Caco-2 (cell line): ENCODE measurements around the gene USH2A. TPM values are rescaled to one million over a fixed set of nuclear protein-coding genes. Genes with fewer than 3 reads are reported as not detected.

ENCODE experiments used
- BruUV-seq: library from RNA; stranded (reverse); fragments of 400-500 nt; replicated peaks from 2 replicates; lab custom pipeline; 2021; lab: Mats Ljungman, UMichigan
- CTCF ChIA-PET: fragments of 300-600 bp; sonication (Branson Sonifier 250); formaldehyde crosslinking; loops from one replicate; lab custom pipeline; 2022; ENCODE audit warnings: antibody characterized with exemption; lab: Charles Lee
- POLR2A ChIA-PET: fragments of 300-600 bp; sonication (Branson Sonifier 250); formaldehyde crosslinking; loops from one replicate; lab custom pipeline; 2022; ENCODE audit warnings: antibody characterized with exemption; lab: Charles Lee
- DNase-seq, 2 experiments: peaks; one replicate each; pipeline versions ENCODE4 v3.0.0 to v3.0.0-alpha.2; 2020 to 2022
- H3K27me3 ChIP-seq: replicated peaks from 2 replicates; pipeline ENCODE4 v1.6.0; 2011; ENCODE audit warnings: low read length; ENCODE audit not compliant: control insufficient read depth, insufficient read depth
- H3K36me3 ChIP-seq: 2 replicates; pipeline ENCODE4 v1.5.1; 2011; ENCODE audit warnings: low read length; ENCODE audit not compliant: control insufficient read depth, insufficient read depth
- H3K4me1 ChIP-seq: fragments of 250-450 bp; sonication (Bioruptor Pico); 2 replicates; pipeline ENCODE4 v1.5.1; 2020; ENCODE audit warnings: mild to moderate bottlenecking
- H3K4me3 ChIP-seq: 2 replicates; pipeline ENCODE4 v1.5.1; 2011; ENCODE audit warnings: low read depth, mild to moderate bottlenecking, control low read depth, low read length
- H3K9me3 ChIP-seq: fragments of 250-450 bp; sonication (Bioruptor Pico); 2 replicates; pipeline ENCODE4 v1.5.1; 2020; ENCODE audit warnings: mild to moderate bottlenecking, moderate library complexity
- H3K27ac Mint-ChIP-seq: one replicate; pipeline ENCODE4 v1.8.0; 2022; ENCODE audit warnings: mixed read lengths; ENCODE audit not compliant: unreplicated experiment
- H3K27me3 Mint-ChIP-seq: one replicate; pipeline ENCODE4 v1.8.0; 2022; ENCODE audit warnings: mixed read lengths; ENCODE audit not compliant: insufficient read depth, unreplicated experiment
- H3K36me3 Mint-ChIP-seq: one replicate; pipeline ENCODE4 v1.8.0; 2022; ENCODE audit warnings: mild to moderate bottlenecking, mixed read lengths; ENCODE audit not compliant: insufficient read depth, unreplicated experiment
- H3K4me1 Mint-ChIP-seq: one replicate; pipeline ENCODE4 v1.8.0; 2022; ENCODE audit warnings: low read depth, mixed read lengths; ENCODE audit not compliant: unreplicated experiment
- H3K4me3 Mint-ChIP-seq: one replicate; pipeline ENCODE4 v1.8.0; 2022; ENCODE audit warnings: mild to moderate bottlenecking, moderate library complexity, mixed read lengths; ENCODE audit not compliant: unreplicated experiment
- H3K9me3 Mint-ChIP-seq: one replicate; pipeline ENCODE4 v1.8.0; 2022; ENCODE audit warnings: mixed read lengths; ENCODE audit not compliant: unreplicated experiment
- intact Hi-C: fragments of 100-400 bp; cut with micrococcal nuclease; formaldehyde crosslinking; loops from one replicate; pipeline ENCODE4 v1.10.0; 2022; ENCODE audit not compliant: unreplicated experiment
- total RNA-seq: library from RNA; stranded (reverse); gene quantifications from 2 replicates; pipeline ENCODE4 v1.2.3, GENCODE V29; 2022
- TF ChIP-seq, protein P1 (sequence below), 2 experiments: fragments of 200-600 bp in 1 of 2; IDR thresholded peaks; 1 replicate in 1 of 2; 2 replicates in 1 of 2; pipeline versions ENCODE4 v1.5.1 to v1.8.0; 2011 to 2022; ENCODE audit warnings: antibody characterized with exemption in 1 of 2, control low read depth in 1 of 2, inconsistent platforms in 1 of 2, low read depth in 1 of 2, low read length in 1 of 2, mild to moderate bottlenecking in 1 of 2, moderate library complexity in 1 of 2; ENCODE audit not compliant: insufficient read depth in 1 of 2, severe bottlenecking in 1 of 2, unreplicated experiment in 1 of 2

The USH2A gene
- total RNA-seq, 1 experiment from 2014 or later, result 0.11 TPM

DNA sequence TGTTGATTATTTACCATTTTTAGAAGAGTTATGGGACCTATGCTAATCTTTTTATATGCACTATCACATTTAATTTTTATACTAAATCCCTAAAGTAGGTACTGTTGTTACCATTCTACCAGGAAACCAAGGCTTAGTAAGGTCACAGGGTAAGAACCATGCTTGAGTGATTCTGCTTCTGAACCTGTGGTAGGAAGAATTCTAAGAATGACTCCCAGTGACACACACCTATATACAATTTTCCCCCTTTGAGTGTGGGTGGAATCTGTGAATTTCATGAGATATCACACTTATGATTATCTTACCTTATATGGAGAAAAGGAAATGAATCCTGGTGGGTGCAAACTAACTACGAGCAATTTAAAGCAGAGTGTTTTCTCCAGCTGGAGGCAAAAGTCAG, 391.0 kb downstream of the USH2A start:
- Mint-ChIP-seq H3K36me3 (no peaks in the 10 kb centered on the region), H3K9me3 (no peaks in the 10 kb centered on the region), H3K4me3 (no peak overlapping the region), H3K4me1 (no peaks in the 10 kb centered on the region), H3K27me3 (no peaks in the 10 kb centered on the region), H3K27ac (no peak overlapping the region)
- DNase-seq, result no peak
- POLR2A ChIA-PET, result no interaction called here
- Histone ChIP-seq H3K4me1 (no peaks in the 10 kb centered on the region), H3K27me3 (no peaks in the 10 kb centered on the region; the same call in 1 of the 2 replicates), H3K4me3 (no peak overlapping the region), H3K36me3 (no peaks in the 10 kb centered on the region), H3K9me3 (no peaks in the 10 kb centered on the region)
- no TSS peak for BruUV-seq
- TF ChIP-seq, protein P1, sequence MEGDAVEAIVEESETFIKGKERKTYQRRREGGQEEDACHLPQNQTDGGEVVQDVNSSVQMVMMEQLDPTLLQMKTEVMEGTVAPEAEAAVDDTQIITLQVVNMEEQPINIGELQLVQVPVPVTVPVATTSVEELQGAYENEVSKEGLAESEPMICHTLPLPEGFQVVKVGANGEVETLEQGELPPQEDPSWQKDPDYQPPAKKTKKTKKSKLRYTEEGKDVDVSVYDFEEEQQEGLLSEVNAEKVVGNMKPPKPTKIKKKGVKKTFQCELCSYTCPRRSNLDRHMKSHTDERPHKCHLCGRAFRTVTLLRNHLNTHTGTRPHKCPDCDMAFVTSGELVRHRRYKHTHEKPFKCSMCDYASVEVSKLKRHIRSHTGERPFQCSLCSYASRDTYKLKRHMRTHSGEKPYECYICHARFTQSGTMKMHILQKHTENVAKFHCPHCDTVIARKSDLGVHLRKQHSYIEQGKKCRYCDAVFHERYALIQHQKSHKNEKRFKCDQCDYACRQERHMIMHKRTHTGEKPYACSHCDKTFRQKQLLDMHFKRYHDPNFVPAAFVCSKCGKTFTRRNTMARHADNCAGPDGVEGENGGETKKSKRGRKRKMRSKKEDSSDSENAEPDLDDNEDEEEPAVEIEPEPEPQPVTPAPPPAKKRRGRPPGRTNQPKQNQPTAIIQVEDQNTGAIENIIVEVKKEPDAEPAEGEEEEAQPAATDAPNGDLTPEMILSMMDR (IDR thresholded peaks at IDR 0.05; ENCODE audit: insufficient read depth in 1 of 2, low read depth in 1 of 2, low read length in 1 of 2, severe bottlenecking in 1 of 2, unreplicated experiment in 1 of 2), result no peak
- CTCF ChIA-PET, result no interaction called here
- intact Hi-C loops, result loop anchor here (5.0 kb wide), 2 partner anchors 145 to 175 kb away; no protein-coding TSS in a partner anchor

- H3K4me1 Mint-ChIP-seq, result no peaks in the 10 kb centered on the region
- Histone ChIP-seq H3K4me3 (no peak overlapping the region), H3K27me3 (no peaks in the 10 kb centered on the region; the same call in 1 of the 2 replicates), H3K9me3 (no peaks in the 10 kb centered on the region), H3K4me1 (no peaks in the 10 kb centered on the region), H3K36me3 (no peaks in the 10 kb centered on the region)
- no peaks in the 10 kb centered on the region for H3K27me3 Mint-ChIP-seq
- no peak for DNase-seq
- intact Hi-C loops, result no loop called here
- POLR2A ChIA-PET, result no interaction called here
- H3K36me3 Mint-ChIP-seq, result no peaks in the 10 kb centered on the region
- TF ChIP-seq, protein P1 (IDR thresholded peaks at IDR 0.05; ENCODE audit: insufficient read depth in 1 of 2, low read depth in 1 of 2, low read length in 1 of 2, severe bottlenecking in 1 of 2, unreplicated experiment in 1 of 2), result no peak
- no peak overlapping the region for H3K4me3 Mint-ChIP-seq
- H3K9me3 Mint-ChIP-seq, result no peaks in the 10 kb centered on the region
- CTCF ChIA-PET, result no interaction called here
- BruUV-seq, result no TSS peak
- no peak overlapping the region for H3K27ac Mint-ChIP-seq
Observed at GRCh38 chr1:216028631-216029030, 394.6 kb downstream of the USH2A start.

DNA sequence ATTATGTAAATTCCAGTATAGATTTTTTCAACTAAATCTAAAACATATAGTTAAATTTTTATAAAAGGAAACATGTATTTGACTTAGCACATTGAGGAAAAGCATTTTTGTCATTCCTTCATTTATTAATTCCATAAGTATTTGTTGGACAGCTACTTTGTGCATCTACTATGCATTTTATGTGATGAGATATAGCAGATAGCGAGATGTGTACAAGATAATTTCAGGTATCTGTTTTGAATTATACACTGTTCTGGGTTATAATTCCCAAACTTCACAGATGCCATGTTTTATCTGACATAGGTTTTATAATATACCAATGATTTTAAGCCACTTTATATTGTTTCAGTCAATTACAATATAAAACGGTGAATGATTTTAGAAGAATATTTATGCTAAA, 398.7 kb downstream of the USH2A start:
- ChIA-PET POLR2A (no interaction called here), CTCF (no interaction called here)
- no peak overlapping the region for H3K27ac Mint-ChIP-seq
- intact Hi-C loops, result no loop called here
- no peaks in the 10 kb centered on the region for H3K9me3 Mint-ChIP-seq
- no peak overlapping the region for H3K4me3 ChIP-seq
- H3K9me3 ChIP-seq, result no peaks in the 10 kb centered on the region
- H3K36me3 ChIP-seq, result no peaks in the 10 kb centered on the region
- TF ChIP-seq, protein P1 (IDR thresholded peaks at IDR 0.05; ENCODE audit: insufficient read depth in 1 of 2, low read depth in 1 of 2, low read length in 1 of 2, severe bottlenecking in 1 of 2, unreplicated experiment in 1 of 2), result no peak
- no peaks in the 10 kb centered on the region for H3K27me3 Mint-ChIP-seq
- no peak overlapping the region for H3K4me3 Mint-ChIP-seq
- H3K36me3 Mint-ChIP-seq, result no peaks in the 10 kb centered on the region
- H3K4me1 Mint-ChIP-seq, result no peaks in the 10 kb centered on the region
- H3K4me1 ChIP-seq, result no peaks in the 10 kb centered on the region
- H3K27me3 ChIP-seq, result no peaks in the 10 kb centered on the region
- BruUV-seq, result no TSS peak
- no peak for DNase-seq
